Measurements from ENCODE around the gene MAML2. TPM values are rescaled to one million over a fixed set of nuclear protein-coding genes. Genes with fewer than 3 reads are reported as not detected.

The MAML2 gene
- total RNA-seq, 1 experiment from 2014 or later = 2.9 TPM

DNA sequence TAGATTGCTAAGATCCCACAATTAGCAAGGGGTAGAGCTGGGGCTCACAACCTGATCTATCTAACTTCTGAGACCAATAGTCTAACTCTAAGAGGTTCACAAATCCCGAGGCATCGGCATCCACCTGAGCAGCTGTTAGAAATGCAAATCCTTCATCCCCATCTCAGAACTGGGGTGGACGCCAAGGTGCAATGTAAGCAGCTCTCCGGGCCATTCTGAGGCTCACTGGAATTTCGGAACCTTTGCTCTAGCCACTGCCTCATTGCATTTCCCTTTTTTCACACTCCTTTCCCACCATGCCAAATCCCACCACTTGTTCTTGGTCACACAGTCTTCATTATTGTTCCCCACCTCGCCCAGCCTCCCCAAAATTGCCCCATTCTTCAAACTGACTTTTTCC lies 29.8 kb downstream of the MAML2 start:
- ChIA-PET CTCF (no interaction called here), POLR2A (no interaction called here)
- in situ Hi-C loops (cut with HindIII; ENCODE audit: low pct_unique_long_range_greater_than_20kb, low sequenced_read_pairs) = no loop called here
- Histone ChIP-seq H3K27ac (ENCODE audit: low read length) (no peak overlapping the region), H3K9me3 (ENCODE audit: control insufficient read depth, insufficient read depth, low read depth, low read length) (no peaks in the 10 kb centered on the region), H3K36me3 (ENCODE audit: control insufficient read depth, insufficient read depth, low read length) (no peaks in the 10 kb centered on the region), H3K4me1 (ENCODE audit: control insufficient read depth, insufficient read depth, low read length) (peaks cover 39% of the 10 kb centered on the region), H3K4me3 (ENCODE audit: low read depth in 2 of 2, low read length in 2 of 2) (no peak overlapping the region), H3K27me3 (ENCODE audit: control insufficient read depth, insufficient read depth, low read length) (no peaks in the 10 kb centered on the region)
- no TSS peak for BruUV-seq (replicated peaks)
- DNase-seq (ENCODE audit: low read depth, low spot score) (no peak), ATAC-seq (no peak)
- intact Hi-C loops (cut with micrococcal nuclease; ENCODE audit: unreplicated experiment) = no loop called here
- no peak for TF ChIP-seq SIN3A (IDR thresholded peaks at IDR 0.05; ENCODE audit: borderline replicate concordance, insufficient read depth, low read depth, low read length)
- no peak for TF ChIP-seq TCF7L2 (IDR thresholded peaks at IDR 0.05; ENCODE audit: low read depth, low read length)
- no peak for TF ChIP-seq POLR2AphosphoS5 (IDR thresholded peaks at IDR 0.05; ENCODE audit: low read depth, low read length)

DNA sequence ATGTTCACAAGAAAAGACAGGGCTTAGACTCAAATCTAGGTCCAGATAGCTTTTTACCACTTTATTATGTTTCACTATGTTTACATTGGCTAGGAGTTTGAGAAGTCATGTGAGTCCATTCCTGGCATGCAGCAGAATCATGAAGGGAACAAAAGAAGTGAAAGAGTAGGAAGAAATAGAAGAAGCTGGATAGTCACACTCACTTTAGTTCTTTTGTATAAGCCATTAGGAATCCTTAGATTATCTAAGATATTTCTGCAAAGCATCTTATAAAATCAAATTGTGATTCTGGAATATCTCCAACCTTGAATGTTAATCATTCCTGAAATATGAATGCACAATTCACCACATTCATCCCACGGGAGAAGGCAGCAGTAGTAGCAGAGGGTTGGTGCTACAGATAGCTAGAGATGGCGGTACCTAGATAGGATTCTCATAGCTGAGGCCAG lies 31.9 kb downstream of the MAML2 start:
- H3K27ac ChIP-seq (ENCODE audit: low read length) = peak overlapping the region; percentile 91
- H3K4me3 ChIP-seq (ENCODE audit: low read depth in 2 of 2, low read length in 2 of 2) = no peak overlapping the region
- ChIA-PET CTCF (interaction anchor here (1.7 kb wide), 1 partner anchor 32 kb away, joined by 5 read pairs; the partner anchor contains the start of gene MAML2), POLR2A (no interaction called here)
- ATAC-seq = no peak
- no peak for DNase-seq (ENCODE audit: low read depth, low spot score)
- no peaks in the 10 kb centered on the region for H3K36me3 ChIP-seq (ENCODE audit: control insufficient read depth, insufficient read depth, low read length)
- no peaks in the 10 kb centered on the region for H3K9me3 ChIP-seq (ENCODE audit: control insufficient read depth, insufficient read depth, low read depth, low read length)
- H3K4me1 ChIP-seq (ENCODE audit: control insufficient read depth, insufficient read depth, low read length) = peaks cover 53% of the 10 kb centered on the region
- BruUV-seq (replicated peaks) = no TSS peak
- TF ChIP-seq, protein P1, sequence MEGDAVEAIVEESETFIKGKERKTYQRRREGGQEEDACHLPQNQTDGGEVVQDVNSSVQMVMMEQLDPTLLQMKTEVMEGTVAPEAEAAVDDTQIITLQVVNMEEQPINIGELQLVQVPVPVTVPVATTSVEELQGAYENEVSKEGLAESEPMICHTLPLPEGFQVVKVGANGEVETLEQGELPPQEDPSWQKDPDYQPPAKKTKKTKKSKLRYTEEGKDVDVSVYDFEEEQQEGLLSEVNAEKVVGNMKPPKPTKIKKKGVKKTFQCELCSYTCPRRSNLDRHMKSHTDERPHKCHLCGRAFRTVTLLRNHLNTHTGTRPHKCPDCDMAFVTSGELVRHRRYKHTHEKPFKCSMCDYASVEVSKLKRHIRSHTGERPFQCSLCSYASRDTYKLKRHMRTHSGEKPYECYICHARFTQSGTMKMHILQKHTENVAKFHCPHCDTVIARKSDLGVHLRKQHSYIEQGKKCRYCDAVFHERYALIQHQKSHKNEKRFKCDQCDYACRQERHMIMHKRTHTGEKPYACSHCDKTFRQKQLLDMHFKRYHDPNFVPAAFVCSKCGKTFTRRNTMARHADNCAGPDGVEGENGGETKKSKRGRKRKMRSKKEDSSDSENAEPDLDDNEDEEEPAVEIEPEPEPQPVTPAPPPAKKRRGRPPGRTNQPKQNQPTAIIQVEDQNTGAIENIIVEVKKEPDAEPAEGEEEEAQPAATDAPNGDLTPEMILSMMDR (IDR thresholded peaks at IDR 0.05) = no peak
- TF ChIP-seq POLR2AphosphoS5 (IDR thresholded peaks at IDR 0.05; ENCODE audit: low read depth, low read length) (no peak), TCF7L2 (IDR thresholded peaks at IDR 0.05; ENCODE audit: low read depth, low read length) (no peak), SIN3A (IDR thresholded peaks at IDR 0.05; ENCODE audit: borderline replicate concordance, insufficient read depth, low read depth, low read length) (no peak)
- TF ChIP-seq, protein P2, sequence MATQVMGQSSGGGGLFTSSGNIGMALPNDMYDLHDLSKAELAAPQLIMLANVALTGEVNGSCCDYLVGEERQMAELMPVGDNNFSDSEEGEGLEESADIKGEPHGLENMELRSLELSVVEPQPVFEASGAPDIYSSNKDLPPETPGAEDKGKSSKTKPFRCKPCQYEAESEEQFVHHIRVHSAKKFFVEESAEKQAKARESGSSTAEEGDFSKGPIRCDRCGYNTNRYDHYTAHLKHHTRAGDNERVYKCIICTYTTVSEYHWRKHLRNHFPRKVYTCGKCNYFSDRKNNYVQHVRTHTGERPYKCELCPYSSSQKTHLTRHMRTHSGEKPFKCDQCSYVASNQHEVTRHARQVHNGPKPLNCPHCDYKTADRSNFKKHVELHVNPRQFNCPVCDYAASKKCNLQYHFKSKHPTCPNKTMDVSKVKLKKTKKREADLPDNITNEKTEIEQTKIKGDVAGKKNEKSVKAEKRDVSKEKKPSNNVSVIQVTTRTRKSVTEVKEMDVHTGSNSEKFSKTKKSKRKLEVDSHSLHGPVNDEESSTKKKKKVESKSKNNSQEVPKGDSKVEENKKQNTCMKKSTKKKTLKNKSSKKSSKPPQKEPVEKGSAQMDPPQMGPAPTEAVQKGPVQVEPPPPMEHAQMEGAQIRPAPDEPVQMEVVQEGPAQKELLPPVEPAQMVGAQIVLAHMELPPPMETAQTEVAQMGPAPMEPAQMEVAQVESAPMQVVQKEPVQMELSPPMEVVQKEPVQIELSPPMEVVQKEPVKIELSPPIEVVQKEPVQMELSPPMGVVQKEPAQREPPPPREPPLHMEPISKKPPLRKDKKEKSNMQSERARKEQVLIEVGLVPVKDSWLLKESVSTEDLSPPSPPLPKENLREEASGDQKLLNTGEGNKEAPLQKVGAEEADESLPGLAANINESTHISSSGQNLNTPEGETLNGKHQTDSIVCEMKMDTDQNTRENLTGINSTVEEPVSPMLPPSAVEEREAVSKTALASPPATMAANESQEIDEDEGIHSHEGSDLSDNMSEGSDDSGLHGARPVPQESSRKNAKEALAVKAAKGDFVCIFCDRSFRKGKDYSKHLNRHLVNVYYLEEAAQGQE (IDR thresholded peaks at IDR 0.05; ENCODE audit: insufficient read depth in 1 of 2, low read depth in 2 of 2, low read length in 1 of 2) = no peak
- no peaks in the 10 kb centered on the region for H3K27me3 ChIP-seq (ENCODE audit: control insufficient read depth, insufficient read depth, low read length)
- intact Hi-C loops (cut with micrococcal nuclease; ENCODE audit: unreplicated experiment) = no loop called here
- in situ Hi-C loops (cut with HindIII; ENCODE audit: low pct_unique_long_range_greater_than_20kb, low sequenced_read_pairs) = no loop called here

DNA sequence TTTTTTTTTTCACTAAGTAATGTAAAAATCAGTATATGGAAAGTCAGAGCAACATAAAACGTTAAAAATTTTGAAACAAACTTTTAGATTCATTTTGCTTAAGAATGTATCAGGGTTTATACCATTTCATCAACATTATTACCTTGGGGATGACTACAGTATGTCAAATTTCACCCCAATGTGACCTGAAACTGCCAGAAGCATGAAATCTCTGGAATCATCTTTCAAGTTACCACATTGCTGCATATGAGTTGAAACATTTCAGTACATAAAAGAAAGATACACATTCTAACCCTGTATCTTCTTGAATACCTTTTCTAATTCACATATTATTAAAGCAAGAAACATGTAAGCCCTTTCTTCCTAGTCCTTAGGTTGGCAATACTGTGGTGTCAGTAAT lies 32.8 kb downstream of the MAML2 start:
- H3K27me3 ChIP-seq (ENCODE audit: control insufficient read depth, insufficient read depth, low read length) = no peaks in the 10 kb centered on the region
- in situ Hi-C loops (cut with HindIII; ENCODE audit: low pct_unique_long_range_greater_than_20kb, low sequenced_read_pairs) = no loop called here
- H3K36me3 ChIP-seq (ENCODE audit: control insufficient read depth, insufficient read depth, low read length) = no peaks in the 10 kb centered on the region
- no peak overlapping the region for H3K4me3 ChIP-seq (ENCODE audit: low read depth in 2 of 2, low read length in 2 of 2)
- ATAC-seq = no peak
- H3K9me3 ChIP-seq (ENCODE audit: control insufficient read depth, insufficient read depth, low read depth, low read length) = no peaks in the 10 kb centered on the region
- POLR2A ChIA-PET = no interaction called here
- CTCF ChIA-PET = no interaction called here
- DNase-seq (ENCODE audit: low read depth, low spot score) = no peak
- intact Hi-C loops (cut with micrococcal nuclease; ENCODE audit: unreplicated experiment) = no loop called here
- H3K27ac ChIP-seq (ENCODE audit: low read length) = peak overlapping the region; percentile 91; the same call in 1 of the 2 replicates
- BruUV-seq (replicated peaks) = no TSS peak
- no peak for TF ChIP-seq SIN3A (IDR thresholded peaks at IDR 0.05; ENCODE audit: borderline replicate concordance, insufficient read depth, low read depth, low read length)
- no peak for TF ChIP-seq TCF7L2 (IDR thresholded peaks at IDR 0.05; ENCODE audit: low read depth, low read length)
- TF ChIP-seq, protein P2 (IDR thresholded peaks at IDR 0.05; ENCODE audit: insufficient read depth in 1 of 2, low read depth in 2 of 2, low read length in 1 of 2) = no peak
- TF ChIP-seq POLR2AphosphoS5 (IDR thresholded peaks at IDR 0.05; ENCODE audit: low read depth, low read length) = no peak
- TF ChIP-seq, protein P1 (IDR thresholded peaks at IDR 0.05) = no peak
- peaks cover 60% of the 10 kb centered on the region for H3K4me1 ChIP-seq (ENCODE audit: control insufficient read depth, insufficient read depth, low read length)

Data from Panc1 (cell line).